Medulla oblongata (tissue), 1 donor: Measurements from ENCODE around the gene FCGR3A.
"Not testable (repeated sequence)": the region's sequence is repeated elsewhere in the genome, so short reads cannot be mapped to it uniquely, and the experiment has no call there.

ENCODE experiments used
- DNase-seq: peaks from one replicate; pipeline ENCODE4 v3.0.0-alpha.2; 2015; ENCODE audit errors: extremely low spot score

The FCGR3A gene

DNA sequence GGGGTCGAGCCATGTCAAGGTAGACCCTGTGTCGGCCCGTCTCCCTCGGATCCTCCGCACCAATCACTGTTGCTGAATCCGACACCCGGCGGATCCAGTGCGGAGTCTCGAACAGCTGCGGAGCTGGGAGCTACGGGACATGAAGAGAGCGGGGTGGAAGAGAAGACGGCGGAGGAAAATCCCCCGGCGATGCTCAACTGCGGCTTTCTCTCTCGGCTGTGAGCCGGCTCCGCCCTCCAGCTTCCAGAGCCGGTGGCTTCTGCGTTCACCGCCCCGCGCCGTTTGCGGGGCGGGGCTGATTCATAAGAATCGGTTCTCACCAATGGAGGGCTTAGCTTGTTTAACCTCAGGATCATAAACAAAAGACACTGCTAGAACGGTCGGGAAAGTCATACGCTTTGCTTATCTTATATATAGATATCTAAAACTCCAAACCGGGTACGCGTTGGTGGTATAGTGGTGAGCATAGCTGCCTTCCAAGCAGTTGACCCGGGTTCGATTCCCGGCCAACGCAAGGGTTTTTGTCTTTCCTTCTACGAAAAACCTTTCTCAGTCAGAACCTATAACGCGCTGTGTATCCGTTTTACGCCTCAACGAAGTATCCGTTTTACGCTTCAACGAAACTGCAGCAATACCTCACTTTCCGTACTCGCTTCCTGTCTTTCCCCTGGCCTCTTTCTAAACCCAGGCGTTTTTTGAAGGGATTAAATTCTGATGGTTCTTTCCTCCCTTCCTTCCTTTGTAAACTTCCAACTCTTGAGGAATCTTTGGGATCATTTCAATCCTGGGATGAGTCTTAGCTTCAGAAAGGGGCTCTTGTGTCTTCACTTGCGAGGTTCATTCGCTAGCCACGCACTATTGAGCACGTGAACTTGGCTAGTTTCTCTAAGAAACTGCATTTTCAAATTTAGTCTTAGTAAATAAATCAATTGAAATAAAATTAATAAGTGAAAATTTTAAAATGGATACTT, 18.7 kb downstream of the FCGR3A start:
- DNase-seq: peak; percentile 90

- peak; percentile 72 for DNase-seq
Observed at GRCh38 chr1:161530158-161530557, 19.5 kb downstream of the FCGR3A start.

DNA sequence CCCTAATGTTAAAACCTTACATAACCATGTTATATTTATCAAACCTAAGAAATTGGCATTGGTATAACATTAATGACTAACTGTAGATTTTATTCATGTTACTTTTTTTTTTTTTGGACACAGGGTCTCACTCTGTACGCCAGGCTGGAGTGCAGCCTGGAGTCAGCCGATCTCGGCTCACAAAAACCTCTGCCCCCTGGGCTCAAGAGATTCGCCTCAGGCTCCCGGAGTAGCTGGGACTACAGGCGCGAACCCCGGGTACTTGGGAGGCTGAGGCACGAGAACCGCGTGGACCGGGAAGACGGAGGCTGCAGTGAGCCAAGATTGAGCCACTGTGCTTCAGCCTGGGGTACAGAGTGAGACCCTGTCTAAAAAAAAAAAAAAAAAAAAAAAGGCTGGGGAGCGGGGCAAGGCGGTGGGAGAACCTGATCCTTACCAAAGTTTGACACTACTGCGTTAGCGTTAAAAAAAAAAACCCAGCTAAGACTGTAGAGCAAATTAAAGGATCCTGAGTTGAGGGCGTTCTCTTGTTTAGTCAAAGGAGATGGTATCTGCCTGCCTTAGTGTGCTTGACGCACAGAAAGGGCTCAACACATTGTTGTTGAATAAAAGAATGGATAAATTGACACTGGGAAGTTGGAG, 20.0 kb downstream of the FCGR3A start:
- not testable (repeated sequence) for DNase-seq

DNA sequence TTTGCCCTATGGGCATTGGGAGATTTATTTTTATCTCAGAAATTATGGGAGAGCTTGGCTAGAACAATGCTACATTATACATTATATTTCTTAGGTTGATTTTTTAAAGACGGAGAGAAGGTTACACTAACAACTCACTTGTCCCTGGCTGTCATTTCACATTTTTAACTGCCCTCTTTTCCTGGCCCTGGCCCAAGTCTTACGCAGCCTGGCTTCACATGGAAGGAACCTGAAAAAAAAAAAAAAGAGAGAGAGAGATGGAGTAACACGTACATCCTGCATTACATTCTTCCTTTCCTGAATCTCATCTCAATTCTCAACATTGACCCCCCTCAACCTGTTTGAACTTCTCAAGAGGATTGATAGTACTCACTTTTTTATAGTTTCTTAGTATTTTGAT, 21.1 kb downstream of the FCGR3A start:
- DNase-seq: peak; percentile 40

DNA sequence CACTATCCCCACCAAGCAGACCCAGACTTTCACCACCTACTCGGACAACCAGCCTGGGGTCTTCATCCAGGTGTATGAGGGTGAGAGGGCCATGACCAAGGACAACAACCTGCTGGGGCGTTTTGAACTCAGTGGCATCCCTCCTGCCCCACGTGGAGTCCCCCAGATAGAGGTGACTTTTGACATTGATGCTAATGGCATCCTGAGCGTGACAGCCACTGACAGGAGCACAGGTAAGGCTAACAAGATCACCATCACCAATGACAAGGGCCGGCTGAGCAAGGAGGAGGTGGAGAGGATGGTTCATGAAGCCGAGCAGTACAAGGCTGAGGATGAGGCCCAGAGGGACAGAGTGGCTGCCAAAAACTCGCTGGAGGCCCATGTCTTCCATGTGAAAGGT, 23.7 kb downstream of the FCGR3A start:
- not testable (repeated sequence) for DNase-seq

DNA sequence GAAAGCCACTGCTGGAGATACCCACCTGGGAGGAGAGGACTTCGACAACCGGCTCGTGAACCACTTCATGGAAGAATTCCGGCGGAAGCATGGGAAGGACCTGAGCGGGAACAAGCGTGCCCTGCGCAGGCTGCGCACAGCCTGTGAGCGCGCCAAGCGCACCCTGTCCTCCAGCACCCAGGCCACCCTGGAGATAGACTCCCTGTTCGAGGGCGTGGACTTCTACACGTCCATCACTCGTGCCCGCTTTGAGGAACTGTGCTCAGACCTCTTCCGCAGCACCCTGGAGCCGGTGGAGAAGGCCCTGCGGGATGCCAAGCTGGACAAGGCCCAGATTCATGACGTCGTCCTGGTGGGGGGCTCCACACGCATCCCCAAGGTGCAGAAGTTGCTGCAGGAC, 24.3 kb downstream of the FCGR3A start:
- DNase-seq: peak; percentile 40

DNA sequence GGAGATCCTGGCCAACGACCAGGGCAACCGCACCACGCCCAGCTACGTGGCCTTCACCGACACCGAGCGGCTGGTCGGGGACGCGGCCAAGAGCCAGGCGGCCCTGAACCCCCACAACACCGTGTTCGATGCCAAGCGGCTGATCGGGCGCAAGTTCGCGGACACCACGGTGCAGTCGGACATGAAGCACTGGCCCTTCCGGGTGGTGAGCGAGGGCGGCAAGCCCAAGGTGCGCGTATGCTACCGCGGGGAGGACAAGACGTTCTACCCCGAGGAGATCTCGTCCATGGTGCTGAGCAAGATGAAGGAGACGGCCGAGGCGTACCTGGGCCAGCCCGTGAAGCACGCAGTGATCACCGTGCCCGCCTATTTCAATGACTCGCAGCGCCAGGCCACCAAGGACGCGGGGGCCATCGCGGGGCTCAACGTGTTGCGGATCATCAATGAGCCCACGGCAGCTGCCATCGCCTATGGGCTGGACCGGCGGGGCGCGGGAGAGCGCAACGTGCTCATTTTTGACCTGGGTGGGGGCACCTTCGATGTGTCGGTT, 24.8 kb downstream of the FCGR3A start:
- not testable (repeated sequence) for DNase-seq

DNA sequence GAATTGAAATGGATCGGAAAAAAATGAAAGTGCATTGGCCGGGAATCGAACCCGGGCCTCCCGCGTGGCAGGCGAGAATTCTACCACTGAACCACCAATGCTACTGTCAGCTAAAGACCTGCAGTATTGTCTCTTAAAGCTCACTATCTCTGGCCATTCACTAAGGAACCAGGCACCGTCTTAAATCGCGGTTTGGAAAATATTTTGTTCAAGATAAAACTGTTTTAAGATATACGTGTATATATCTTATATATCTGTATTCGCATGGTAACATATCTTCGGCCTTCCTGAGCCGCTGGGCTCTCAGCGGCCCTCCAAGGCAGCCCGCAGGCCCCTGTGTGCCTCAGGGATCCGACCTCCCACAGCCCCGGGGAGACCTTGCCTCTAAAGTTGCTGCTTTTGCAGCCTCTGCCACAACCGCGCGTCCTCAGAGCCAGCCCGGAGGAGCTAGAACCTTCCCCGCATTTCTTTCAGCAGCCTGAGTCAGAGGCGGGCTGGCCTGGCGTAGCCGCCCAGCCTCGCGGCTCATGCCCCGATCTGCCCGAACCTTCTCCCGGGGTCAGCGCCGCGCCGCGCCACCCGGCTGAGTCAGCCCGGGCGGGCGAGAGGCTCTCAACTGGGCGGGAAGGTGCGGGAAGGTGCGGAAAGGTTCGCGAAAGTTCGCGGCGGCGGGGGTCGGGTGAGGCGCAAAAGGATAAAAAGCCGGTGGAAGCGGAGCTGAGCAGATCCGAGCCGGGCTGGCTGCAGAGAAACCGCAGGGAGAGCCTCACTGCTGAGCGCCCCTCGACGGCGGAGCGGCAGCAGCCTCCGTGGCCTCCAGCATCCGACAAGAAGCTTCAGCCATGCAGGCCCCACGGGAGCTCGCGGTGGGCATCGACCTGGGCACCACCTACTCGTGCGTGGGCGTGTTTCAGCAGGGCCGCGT, 25.5 kb downstream of the FCGR3A start, which contains the start of gene HSPA6:
TSS of gene HSPA6 (plus strand) at position 724 of the 925 bp plus-strand sequence. CDS start at position 843, 119 bp downstream.
- peak; percentile 94 for DNase-seq

- DNase-seq: not testable (repeated sequence)
Observed at GRCh38 chr1:161523041-161523816, 26.4 kb downstream of the FCGR3A start.

- not testable (repeated sequence) for DNase-seq
Observed at GRCh38 chr1:161513953-161514352, 35.7 kb downstream of the FCGR3A start.

DNA sequence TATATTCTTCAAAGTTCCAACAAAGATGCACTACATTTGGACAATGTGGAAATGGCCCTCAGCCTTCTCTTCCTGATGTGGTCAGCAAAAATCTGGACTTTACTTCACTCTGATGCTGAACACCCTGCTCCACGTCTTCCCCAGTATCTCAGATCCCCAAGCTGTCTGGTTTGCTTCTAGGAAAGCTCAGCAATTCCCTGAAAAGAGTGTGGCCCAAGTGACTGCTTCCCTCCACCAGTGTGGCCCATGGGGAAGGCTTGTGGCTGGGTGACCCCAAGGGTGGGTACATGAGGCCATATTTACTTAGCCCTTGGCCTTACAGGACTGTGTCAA, 36.2 kb downstream of the FCGR3A start:
- not testable (repeated sequence) for DNase-seq

DNA sequence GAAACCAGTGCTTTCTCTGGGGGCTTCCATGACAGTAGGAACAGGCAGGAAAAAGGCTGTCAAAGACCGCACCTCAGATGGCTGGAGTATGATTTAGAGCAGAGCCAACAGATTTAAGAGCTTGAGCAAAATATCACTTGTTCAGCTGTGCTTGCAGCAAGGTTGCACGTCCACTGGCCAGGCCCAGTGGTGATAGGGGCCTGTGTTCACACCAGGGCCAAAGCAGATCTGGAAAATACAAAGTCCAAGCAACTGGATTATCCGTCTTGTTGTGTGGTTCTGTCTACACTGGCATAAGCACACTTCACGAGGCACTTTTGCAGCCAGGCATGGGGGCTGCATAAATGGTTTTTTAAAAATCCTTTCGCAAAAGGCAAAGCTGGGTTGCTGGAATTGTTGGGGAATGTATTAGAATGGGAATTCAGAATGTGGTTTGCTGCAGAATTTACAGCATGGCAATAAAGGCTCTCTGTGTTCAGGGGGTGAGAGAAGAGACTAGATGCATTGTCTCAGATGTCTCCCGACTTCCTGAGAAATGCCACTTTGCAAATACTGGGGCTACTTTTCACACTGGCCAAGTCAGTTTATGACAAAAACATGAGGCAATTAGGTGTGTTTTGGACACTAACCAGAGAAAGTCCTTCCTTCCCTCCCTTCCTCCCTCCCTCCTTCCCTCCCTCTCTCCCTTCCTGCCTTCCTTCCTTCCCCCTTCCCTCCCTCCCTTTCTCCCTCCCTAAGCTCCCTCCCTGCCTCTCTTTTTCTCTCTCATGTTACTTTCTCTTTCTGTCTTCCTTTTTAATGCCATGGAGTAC, 36.8 kb downstream of the FCGR3A start:
- peak; percentile 36 for DNase-seq

- no peak for DNase-seq
Observed at GRCh38 chr1:161511756-161512060, 37.9 kb downstream of the FCGR3A start.

DNA sequence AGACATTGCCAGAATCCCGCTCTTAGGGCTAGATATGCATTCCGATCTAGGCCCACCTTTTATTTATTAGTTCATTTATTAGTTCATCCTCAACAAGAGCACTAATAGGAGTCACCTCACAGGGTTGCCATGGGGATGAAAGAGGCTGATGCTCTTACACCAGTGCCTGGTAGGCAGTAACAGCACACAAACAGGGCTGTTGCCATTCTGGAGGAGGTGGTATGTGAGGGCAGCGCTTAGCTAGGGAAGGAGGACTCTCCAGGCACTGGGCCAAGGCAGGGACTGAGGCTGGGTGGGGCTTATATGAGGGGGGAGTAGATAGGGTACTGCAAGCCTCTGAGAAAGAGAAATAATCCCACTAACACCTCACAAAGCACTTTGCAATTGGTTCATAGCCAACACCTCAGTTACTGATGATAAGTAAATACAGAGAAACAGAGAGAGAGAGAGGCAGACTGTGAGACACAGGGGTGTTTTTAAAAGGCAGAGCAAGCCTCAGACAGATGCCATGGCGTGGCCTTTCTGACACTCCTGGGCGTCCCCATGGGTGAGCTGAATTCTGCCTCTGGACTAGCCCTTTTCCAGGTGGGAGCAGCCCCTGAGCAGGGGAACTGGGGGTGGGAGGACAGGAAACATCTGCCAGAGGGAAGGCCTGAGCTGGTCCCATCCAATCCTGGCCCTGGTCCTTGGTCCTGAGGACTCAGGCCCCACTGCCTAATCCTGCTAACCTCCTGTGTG, 38.4 kb downstream of the FCGR3A start:
- no peak for DNase-seq

DNA sequence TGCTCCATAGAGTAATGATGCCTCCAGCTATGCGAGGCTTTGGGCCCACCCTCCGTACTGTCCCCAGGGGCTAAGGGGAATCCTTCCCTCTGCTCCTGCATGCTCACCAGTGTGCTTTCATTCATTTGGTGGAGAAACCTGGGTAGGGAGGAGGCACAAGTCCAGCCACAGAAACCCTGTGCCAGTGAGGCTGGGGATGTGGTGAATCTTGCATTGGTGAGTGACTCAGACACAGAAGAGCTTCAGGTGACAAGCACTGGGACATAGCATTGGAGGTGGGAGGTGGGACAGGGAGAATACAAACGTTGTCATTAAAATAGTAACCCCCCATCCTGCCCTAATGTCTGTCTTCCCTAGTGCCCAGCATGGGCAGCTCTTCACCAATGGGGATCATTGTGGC, 39.1 kb downstream of the FCGR3A start:
- no peak for DNase-seq

- peak; percentile 47 for DNase-seq
Observed at GRCh38 chr1:161506336-161507223, 43.0 kb downstream of the FCGR3A start.

GRCh38 chr1:161505686-161506085, 43.9 kb downstream of the FCGR3A start:
- no peak for DNase-seq

GRCh38 chr1:161503394-161503748, 46.2 kb downstream of the FCGR3A start:
- no peak for DNase-seq
